GM10266 (cell line): Measurements from ENCODE around the gene EEF1B2.
"Not testable (repeated sequence)": the region's sequence is repeated elsewhere in the genome, so short reads cannot be mapped to it uniquely, and the experiment has no call there.

Experiments
- DNase-seq: peaks from one replicate; pipeline ENCODE4 v3.0.0; 2012; ENCODE audit errors: extremely low spot score
- TF ChIP-seq, protein P1 (sequence below): IDR thresholded peaks from 2 replicates; pipeline ENCODE4 v1.5.1; 2012; ENCODE audit warnings: mild to moderate bottlenecking, low read depth; ENCODE audit not compliant: control insufficient read depth, insufficient read depth; ENCODE audit errors: missing control alignments

EEF1B2 gene

DNA sequence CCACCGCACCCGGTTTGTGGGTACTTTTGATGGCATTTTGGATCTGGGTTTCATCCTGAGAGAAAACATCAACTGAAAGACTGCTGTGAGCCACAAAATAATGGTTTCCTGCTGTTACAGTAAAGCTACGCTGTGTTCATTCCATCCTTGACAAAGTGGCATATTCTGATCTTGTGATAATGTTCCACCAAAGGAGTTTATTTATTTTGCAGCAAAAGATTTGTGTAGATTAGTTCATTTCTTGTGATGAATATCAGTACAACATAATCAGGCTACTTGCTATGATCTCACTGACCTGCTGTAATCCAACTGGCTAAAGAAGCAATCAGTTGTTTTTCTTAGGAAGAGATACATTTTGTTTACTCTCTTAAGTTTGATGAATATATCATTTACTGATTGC lies 45.0 kb downstream of the EEF1B2 start:
- no peak for DNase-seq
- TF ChIP-seq, protein P1, sequence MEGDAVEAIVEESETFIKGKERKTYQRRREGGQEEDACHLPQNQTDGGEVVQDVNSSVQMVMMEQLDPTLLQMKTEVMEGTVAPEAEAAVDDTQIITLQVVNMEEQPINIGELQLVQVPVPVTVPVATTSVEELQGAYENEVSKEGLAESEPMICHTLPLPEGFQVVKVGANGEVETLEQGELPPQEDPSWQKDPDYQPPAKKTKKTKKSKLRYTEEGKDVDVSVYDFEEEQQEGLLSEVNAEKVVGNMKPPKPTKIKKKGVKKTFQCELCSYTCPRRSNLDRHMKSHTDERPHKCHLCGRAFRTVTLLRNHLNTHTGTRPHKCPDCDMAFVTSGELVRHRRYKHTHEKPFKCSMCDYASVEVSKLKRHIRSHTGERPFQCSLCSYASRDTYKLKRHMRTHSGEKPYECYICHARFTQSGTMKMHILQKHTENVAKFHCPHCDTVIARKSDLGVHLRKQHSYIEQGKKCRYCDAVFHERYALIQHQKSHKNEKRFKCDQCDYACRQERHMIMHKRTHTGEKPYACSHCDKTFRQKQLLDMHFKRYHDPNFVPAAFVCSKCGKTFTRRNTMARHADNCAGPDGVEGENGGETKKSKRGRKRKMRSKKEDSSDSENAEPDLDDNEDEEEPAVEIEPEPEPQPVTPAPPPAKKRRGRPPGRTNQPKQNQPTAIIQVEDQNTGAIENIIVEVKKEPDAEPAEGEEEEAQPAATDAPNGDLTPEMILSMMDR, result no peak

DNA sequence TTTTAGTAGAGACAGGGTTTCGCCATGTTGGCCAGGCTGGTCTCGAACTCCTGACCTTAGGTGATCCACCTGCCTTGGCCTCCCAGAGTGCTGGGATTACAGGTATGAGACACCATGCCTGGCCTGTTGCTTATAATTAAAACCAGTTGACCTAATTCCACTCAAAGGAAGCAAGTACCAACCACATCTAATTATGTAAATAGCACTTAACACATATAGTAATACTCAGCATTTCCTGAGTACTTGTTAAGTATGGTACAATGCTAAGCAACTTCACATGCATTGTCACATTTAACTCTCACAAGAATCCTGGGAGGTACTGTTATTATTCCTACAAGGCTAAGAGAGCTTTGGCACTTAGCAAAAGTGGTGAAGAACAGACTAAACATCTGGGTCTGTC lies 47.6 kb downstream of the EEF1B2 start:
- DNase-seq, result not testable (repeated sequence)

DNA sequence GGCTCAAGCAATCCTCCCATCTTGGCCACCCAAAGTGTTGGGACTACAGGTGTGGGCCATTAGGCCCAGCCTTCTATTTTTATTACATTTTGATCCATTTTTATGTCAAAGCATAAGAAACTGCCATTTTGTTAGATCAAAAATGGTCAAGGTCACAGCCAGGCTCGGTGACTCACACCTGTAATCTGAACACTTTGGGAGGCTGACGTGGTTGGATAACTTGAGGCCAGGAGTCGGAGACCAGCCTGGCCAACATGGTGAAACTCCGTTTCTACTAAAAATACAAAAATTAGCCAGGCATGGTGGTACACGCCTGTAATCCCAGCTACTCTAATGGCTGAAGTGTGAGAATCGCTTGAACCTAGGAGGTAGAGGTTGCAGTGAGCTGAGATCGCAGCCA lies 49.2 kb downstream of the EEF1B2 start:
- DNase-seq, result no peak

DNA sequence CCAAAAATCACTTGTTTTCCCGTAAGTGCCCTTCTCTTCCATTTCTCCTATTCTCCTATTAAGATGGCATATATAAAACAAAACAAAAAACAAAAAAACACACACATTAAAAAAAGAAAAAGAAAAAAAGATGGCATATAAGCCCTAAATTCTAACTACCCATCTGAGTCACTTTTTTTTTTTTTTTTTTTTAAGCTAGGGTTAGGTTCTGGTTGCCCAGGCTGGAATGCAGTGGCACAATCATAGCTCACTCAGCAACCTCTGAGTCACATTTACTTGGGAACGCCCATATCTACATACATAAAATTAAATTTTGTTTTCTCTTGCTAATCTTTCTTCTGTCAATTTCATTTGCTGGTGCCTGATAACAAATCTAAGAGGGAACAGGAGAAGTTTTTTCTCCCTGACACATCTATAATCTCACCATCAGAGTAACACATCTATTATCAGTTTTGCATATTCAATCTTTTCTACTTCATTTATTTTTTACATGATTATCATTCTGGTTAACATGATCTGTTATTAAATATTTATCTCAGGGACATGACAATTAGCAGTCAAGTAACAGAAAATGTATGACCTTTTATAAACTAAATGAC lies 52.1 kb downstream of the EEF1B2 start:
- DNase-seq, result no peak
- TF ChIP-seq, protein P1, result no peak

More for the DNA sequence above, 49.2 kb downstream of the EEF1B2 start:
- TF ChIP-seq, protein P1, result no peak
